GM10266 (cell line): ENCODE data around the gene DISC1.

Experiments used
- DNase-seq: peaks from one replicate; pipeline ENCODE4 v3.0.0; 2012; ENCODE audit errors: extremely low spot score
- TF ChIP-seq, protein P1 (sequence below): IDR thresholded peaks from 2 replicates; pipeline ENCODE4 v1.5.1; 2012; ENCODE audit warnings: mild to moderate bottlenecking, low read depth; ENCODE audit not compliant: control insufficient read depth, insufficient read depth; ENCODE audit errors: missing control alignments

Gene DISC1

DNA sequence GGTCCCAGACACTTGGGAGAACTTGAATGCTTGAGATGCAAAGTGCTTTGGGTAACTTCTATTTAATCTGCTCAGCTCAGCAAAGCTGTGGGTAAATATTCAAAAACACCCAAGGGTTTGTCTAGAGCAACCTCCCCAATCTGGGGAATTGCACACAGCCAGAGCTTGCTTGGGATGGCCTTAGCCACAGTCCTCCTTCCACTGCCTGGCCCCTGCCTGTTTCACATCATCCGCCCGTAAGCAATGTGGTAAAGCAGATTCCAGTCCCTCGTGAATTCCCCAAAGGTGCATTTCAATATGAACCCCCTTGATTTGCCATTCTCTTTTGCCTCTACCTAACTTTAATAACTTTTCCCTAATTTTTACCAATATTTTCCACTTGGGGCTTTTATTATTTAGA lies 418.1 kb downstream of the DISC1 start:
- no peak for DNase-seq
- TF ChIP-seq, protein P1, sequence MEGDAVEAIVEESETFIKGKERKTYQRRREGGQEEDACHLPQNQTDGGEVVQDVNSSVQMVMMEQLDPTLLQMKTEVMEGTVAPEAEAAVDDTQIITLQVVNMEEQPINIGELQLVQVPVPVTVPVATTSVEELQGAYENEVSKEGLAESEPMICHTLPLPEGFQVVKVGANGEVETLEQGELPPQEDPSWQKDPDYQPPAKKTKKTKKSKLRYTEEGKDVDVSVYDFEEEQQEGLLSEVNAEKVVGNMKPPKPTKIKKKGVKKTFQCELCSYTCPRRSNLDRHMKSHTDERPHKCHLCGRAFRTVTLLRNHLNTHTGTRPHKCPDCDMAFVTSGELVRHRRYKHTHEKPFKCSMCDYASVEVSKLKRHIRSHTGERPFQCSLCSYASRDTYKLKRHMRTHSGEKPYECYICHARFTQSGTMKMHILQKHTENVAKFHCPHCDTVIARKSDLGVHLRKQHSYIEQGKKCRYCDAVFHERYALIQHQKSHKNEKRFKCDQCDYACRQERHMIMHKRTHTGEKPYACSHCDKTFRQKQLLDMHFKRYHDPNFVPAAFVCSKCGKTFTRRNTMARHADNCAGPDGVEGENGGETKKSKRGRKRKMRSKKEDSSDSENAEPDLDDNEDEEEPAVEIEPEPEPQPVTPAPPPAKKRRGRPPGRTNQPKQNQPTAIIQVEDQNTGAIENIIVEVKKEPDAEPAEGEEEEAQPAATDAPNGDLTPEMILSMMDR, result no peak

GRCh38 chr1:232045139-232045994 lies 418.8 kb downstream of the DISC1 start:
- TF ChIP-seq, protein P1, result no peak
- DNase-seq, result no peak

DNA sequence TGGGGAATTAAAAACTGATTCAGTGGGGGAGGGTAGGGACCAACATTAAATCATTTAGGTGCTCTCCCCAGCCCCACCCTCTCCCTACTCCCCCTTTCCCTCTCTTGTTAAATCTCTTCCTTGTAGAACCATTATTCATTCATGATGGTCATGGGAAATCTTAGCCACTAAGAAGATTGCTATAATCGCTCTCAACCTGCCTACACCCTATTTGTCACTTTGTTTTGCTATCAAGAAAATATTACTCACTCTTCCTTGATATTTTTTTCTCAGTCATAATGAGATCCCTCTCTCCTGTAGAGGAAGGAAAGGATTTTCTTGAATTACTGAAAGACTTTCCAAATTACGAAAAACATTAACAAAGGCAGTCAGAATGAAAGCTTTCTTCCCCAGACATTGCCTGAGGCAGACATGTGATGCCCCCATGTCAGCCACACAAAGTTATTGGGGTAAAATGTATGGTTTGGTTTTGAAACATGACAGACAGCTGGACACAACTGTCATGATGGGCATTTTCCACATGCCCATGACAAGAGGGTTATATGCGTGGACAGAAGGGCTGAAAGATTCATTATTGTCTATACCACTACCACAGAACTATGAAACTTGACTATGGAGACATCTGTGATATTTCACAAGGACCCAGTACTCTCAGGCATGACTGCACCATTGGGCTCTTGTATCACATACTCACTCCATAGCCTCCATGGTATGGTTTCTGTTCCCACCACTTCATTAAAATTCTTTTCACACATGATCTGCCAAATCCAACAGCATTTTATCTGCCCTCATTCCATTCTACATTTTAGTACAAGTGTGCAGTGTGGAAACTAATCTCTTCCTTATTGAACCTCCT lies 420.1 kb downstream of the DISC1 start:
- DNase-seq, result no peak
- TF ChIP-seq, protein P1, result no peak

DNA sequence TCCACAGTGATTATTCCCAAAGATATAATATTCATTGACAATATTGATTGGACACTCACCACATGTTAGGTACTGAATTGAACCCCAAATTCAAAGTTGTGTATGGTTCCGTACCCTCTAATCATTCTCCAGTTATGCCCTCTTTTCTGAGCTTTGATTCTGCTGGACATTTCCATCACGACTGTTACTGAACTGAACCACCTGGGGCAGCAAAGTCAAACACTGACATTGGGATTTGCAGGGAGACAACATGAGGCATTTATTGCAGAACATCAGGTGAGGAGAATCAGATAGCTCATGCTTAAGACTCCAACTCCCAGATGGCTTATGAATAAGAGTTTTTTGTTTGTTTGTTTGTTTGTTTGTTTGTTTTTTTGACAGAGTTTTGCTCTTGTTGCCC lies 420.9 kb downstream of the DISC1 start:
- TF ChIP-seq, protein P1, result no peak
- no peak for DNase-seq

DNA sequence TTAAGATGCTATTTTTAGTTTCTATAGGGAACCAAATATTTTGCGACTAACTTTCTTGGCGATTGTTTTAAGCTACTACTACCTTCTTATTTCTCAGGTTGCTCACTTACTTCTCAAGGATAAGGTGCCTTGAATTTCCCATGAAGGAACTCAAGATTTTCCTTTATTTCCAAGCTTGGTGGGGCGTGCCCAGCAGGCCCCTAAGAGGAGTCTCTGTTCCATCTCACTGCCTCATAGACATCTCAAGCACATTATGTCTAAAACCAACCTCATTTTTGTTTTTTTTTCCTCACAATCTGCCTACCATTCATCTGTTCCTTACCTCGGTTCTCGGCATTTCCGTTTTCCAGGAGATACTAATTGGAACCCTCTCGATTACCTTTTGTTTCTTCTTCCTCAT lies 421.9 kb downstream of the DISC1 start:
- TF ChIP-seq, protein P1, result no peak

GRCh38 chr1:232049335-232049734 lies 422.7 kb downstream of the DISC1 start:
- TF ChIP-seq, protein P1, result no peak

More for the DNA sequence above, 421.9 kb downstream of the DISC1 start:
- no peak for DNase-seq

More at GRCh38 chr1:232049335-232049734, 422.7 kb downstream of the DISC1 start:
- no peak for DNase-seq
